Sigmoid colon (tissue), 4 donors: ENCODE results near the gene ADK.

ENCODE experiments used
- EP300 ChIP-seq, 4 donors: sonication (generic); formaldehyde crosslinking; IDR thresholded peaks; one replicate each; pipeline ENCODE4 v1.6.1; 2017; ENCODE audit warnings: antibody characterized with exemption in 4 of 4
- POLR2AphosphoS5 ChIP-seq, 4 donors: sonication (generic); formaldehyde crosslinking; IDR thresholded peaks; one replicate each; pipeline ENCODE4 v1.6.1; 2017; ENCODE audit warnings: antibody characterized with exemption in 4 of 4
- TF ChIP-seq, protein P1 (sequence below), 4 experiments: fragments of 450-650 bp in 3 of 4; fragments of 200-600 bp in 1 of 4; IDR thresholded peaks; one replicate each; pipeline ENCODE4 v1.5.1; 2016 to 2019; ENCODE audit warnings: antibody characterized with exemption in 4 of 4, mild to moderate bottlenecking in 3 of 4, moderate library complexity in 2 of 4

DNA sequence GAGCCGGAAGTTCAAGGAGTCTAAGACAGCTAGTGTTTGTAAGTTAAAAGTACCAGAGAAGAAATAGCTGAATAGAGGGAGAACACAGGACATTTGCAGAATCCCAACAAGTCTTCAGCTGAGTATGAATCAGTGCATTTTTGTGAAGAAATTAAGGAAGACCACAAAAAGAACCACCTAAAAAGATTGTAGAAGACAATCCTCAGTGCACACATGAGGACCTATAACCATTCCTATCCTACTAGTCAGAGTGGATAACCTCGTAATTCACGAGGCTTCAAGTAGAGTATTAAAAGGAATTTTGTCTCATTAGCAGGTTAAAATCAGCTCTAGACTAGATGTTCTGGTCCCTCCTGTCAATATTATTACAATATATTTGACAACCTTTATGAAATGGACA, 380.0 kb downstream of the ADK start:
- TF ChIP-seq, protein P1, sequence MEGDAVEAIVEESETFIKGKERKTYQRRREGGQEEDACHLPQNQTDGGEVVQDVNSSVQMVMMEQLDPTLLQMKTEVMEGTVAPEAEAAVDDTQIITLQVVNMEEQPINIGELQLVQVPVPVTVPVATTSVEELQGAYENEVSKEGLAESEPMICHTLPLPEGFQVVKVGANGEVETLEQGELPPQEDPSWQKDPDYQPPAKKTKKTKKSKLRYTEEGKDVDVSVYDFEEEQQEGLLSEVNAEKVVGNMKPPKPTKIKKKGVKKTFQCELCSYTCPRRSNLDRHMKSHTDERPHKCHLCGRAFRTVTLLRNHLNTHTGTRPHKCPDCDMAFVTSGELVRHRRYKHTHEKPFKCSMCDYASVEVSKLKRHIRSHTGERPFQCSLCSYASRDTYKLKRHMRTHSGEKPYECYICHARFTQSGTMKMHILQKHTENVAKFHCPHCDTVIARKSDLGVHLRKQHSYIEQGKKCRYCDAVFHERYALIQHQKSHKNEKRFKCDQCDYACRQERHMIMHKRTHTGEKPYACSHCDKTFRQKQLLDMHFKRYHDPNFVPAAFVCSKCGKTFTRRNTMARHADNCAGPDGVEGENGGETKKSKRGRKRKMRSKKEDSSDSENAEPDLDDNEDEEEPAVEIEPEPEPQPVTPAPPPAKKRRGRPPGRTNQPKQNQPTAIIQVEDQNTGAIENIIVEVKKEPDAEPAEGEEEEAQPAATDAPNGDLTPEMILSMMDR (IDR thresholded peaks at IDR 0.05), result no peak
- no peak for TF ChIP-seq POLR2AphosphoS5 (IDR thresholded peaks at IDR 0.05)
- no peak for TF ChIP-seq EP300 (IDR thresholded peaks at IDR 0.05)
